Ishikawa (cell line): ENCODE results near the gene ARRDC1.

Source experiments
- CEBPB ChIP-seq: IDR thresholded peaks from 2 replicates; pipeline ENCODE4 v1.6.1; 2012
- CREB1 ChIP-seq: IDR thresholded peaks from 2 replicates; pipeline ENCODE4 v1.6.1; 2012; ENCODE audit warnings: low read depth
- EGR1 ChIP-seq: IDR thresholded peaks from 2 replicates; pipeline ENCODE4 v1.6.1; 2012
- EP300 ChIP-seq: IDR thresholded peaks from 2 replicates; pipeline ENCODE4 v1.6.1; 2012; ENCODE audit warnings: borderline replicate concordance
- FOXM1 ChIP-seq: IDR thresholded peaks from 2 replicates; pipeline ENCODE4 v1.6.1; 2012; ENCODE audit warnings: low read depth, borderline replicate concordance
- NFIC ChIP-seq: IDR thresholded peaks from 2 replicates; pipeline ENCODE4 v1.6.1; 2012
- RAD21 ChIP-seq: IDR thresholded peaks from 2 replicates; pipeline ENCODE4 v1.6.1; 2012; ENCODE audit warnings: low read depth
- REST ChIP-seq: IDR thresholded peaks from 2 replicates; pipeline ENCODE4 v1.6.1; 2012; ENCODE audit warnings: low read depth, mild to moderate bottlenecking
- TAF1 ChIP-seq: IDR thresholded peaks from 2 replicates; pipeline ENCODE4 v1.6.1; 2012; ENCODE audit warnings: low read depth, mild to moderate bottlenecking
- TCF12 ChIP-seq: IDR thresholded peaks from 2 replicates; pipeline ENCODE4 v1.6.1; 2012; ENCODE audit warnings: low read depth
- TEAD4 ChIP-seq: IDR thresholded peaks from 2 replicates; pipeline ENCODE4 v1.6.1; 2012
- YY1 ChIP-seq: IDR thresholded peaks from 2 replicates; pipeline ENCODE4 v1.6.1; 2012; ENCODE audit warnings: low read depth
- ZBTB7A ChIP-seq: IDR thresholded peaks from 2 replicates; pipeline ENCODE4 v1.6.1; 2012; ENCODE audit warnings: low read depth
- TF ChIP-seq, protein P1 (sequence below): IDR thresholded peaks from 2 replicates; pipeline ENCODE4 v1.6.1; 2012
- TF ChIP-seq, protein P2 (sequence below): IDR thresholded peaks from 2 replicates; pipeline ENCODE4 v1.6.1; 2012

The ARRDC1 gene

DNA sequence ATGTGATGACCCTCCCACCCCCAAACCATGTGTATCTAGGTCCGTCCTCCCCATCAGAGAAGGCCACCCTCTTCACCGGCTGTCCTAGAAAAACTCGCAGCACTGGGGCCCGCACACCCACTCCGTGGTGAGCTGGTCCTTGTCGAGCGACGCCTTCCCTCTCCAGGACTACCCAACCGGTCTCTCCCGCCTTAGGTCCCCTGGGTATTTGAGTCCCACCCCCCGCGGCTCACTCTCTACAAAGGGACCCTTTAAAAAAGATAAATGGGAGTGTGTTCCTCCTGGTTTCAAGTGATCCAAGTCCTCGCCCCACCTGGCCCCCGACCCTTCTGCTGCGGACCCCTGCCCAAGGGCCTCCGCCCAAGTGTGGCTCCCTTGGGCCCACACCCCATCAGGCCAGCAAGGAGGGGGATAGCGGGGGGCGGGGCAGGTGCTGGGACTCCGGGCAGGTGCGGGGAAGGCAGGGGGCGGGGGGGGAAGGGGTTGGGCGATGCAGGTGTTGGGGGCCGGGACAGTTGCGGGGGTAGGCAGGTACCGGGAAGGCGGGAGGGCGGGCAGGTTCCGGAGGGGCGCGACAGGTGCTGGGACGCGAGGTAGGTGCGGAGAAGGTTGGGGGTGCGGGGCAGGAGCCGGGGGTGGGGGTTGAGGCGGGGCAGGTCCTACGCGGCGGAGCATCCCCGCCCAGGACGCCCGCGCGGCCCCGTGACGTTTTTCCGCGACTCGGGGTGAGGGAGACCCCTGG is 970 bp upstream of the ARRDC1 start:
- TF ChIP-seq YY1, result no peak
- TF ChIP-seq CEBPB, result no peak
- TF ChIP-seq NFIC, result no peak
- TF ChIP-seq EGR1, result no peak
- no peak for TF ChIP-seq FOXM1
- no peak for TF ChIP-seq ZBTB7A
- TF ChIP-seq TEAD4, result no peak
- no peak for TF ChIP-seq REST

GRCh38 chr9:137606005-137606621 is 627 bp downstream of the ARRDC1 start:
- 0 out of 2 replicates have a peak, but pooled peaks have one; percentile 2 for TF ChIP-seq TAF1
- TF ChIP-seq ZBTB7A, result peak; percentile 94
- no peak for TF ChIP-seq CEBPB
- TF ChIP-seq REST, result 0 out of 2 replicates have a peak, but pooled peaks have one; percentile 10
- no peak for TF ChIP-seq RAD21
- TF ChIP-seq EP300, result peak; percentile 79
- TF ChIP-seq YY1, result no peak
- peak; percentile 84 for TF ChIP-seq TCF12
- TF ChIP-seq NFIC, result peak; percentile 85
- TF ChIP-seq, protein P1, sequence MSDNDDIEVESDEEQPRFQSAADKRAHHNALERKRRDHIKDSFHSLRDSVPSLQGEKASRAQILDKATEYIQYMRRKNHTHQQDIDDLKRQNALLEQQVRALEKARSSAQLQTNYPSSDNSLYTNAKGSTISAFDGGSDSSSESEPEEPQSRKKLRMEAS, result peak; percentile 36; the same call in 1 of the 2 replicates
- TF ChIP-seq CREB1, result no peak
- peak; percentile 9; the same call in 1 of the 2 replicates for TF ChIP-seq EGR1
- no peak for TF ChIP-seq FOXM1
- TF ChIP-seq, protein P2, sequence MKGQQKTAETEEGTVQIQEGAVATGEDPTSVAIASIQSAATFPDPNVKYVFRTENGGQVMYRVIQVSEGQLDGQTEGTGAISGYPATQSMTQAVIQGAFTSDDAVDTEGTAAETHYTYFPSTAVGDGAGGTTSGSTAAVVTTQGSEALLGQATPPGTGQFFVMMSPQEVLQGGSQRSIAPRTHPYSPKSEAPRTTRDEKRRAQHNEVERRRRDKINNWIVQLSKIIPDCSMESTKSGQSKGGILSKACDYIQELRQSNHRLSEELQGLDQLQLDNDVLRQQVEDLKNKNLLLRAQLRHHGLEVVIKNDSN, result no peak
- TF ChIP-seq TEAD4, result peak; percentile 58; the same call in 1 of the 2 replicates

GRCh38 chr9:137606734-137607138 is 1.2 kb downstream of the ARRDC1 start:
- no peak for TF ChIP-seq EP300
- no peak for TF ChIP-seq CEBPB
- no peak for TF ChIP-seq RAD21
- TF ChIP-seq TEAD4, result no peak
- TF ChIP-seq TAF1, result no peak
- no peak for TF ChIP-seq ZBTB7A
- no peak for TF ChIP-seq REST
- TF ChIP-seq FOXM1, result no peak
- TF ChIP-seq, protein P2, result no peak
- TF ChIP-seq EGR1, result no peak
- TF ChIP-seq TCF12, result no peak
- TF ChIP-seq NFIC, result no peak
- no peak for TF ChIP-seq CREB1
- TF ChIP-seq, protein P1, result no peak
- no peak for TF ChIP-seq YY1
